Hematopoietic multipotent progenitor cell treated with erythropoietin and hydrocortisone succinate and interleukin-3 and kit ligand, for 4 days (in vitro differentiated cells): ENCODE results near the gene JOSD1.
"Not testable (repeated sequence)": the region's sequence is repeated elsewhere in the genome, so short reads cannot be mapped to it uniquely, and the experiment has no call there.

Experiments
- DNase-seq: peaks from one replicate; pipeline ENCODE4 v3.0.0-alpha.2; 2015

The JOSD1 gene

GRCh38 chr22:38675833-38676232 lies 24.9 kb downstream of the JOSD1 start:
- peak; percentile 77 for DNase-seq

- no peak for DNase-seq
These were observed 25.9 kb downstream of the JOSD1 start for GRCh38 chr22:38674888-38675287.

GRCh38 chr22:38657045-38657909 lies 43.5 kb downstream of the JOSD1 start:
- DNase-seq: peak; percentile 51

- peak; percentile 94 for DNase-seq
These were observed 44.3 kb downstream of the JOSD1 start, which contains the start of the genes CBY1 and FAM227A for GRCh38 chr22:38656256-38657044. Gene CBY1, plus strand, starts transcription at chr22:38656638. Its CDS starts 11,417 bp downstream, at chr22:38668055. Gene FAM227A, minus strand, starts transcription at chr22:38656392. Its CDS starts 6,224 bp downstream, at chr22:38650168.

GRCh38 chr22:38655519-38656255 lies 45.1 kb downstream of the JOSD1 start:
- peak; percentile 26 for DNase-seq

- no peak for DNase-seq
These were observed 47.0 kb downstream of the JOSD1 start for GRCh38 chr22:38653741-38654140.

GRCh38 chr22:38652859-38653258 lies 47.9 kb downstream of the JOSD1 start:
- DNase-seq: no peak

- DNase-seq: no peak
These were observed 50.8 kb downstream of the JOSD1 start for GRCh38 chr22:38649841-38650522.

GRCh38 chr22:38645430-38645829 lies 55.3 kb downstream of the JOSD1 start:
- no peak for DNase-seq

- not testable (repeated sequence) for DNase-seq
These were observed 56.5 kb downstream of the JOSD1 start for GRCh38 chr22:38644245-38644644.

- DNase-seq: no peak
These were observed 59.2 kb downstream of the JOSD1 start for GRCh38 chr22:38641476-38642040.

GRCh38 chr22:38638728-38639127 lies 62.0 kb downstream of the JOSD1 start:
- DNase-seq: peak; percentile 44

GRCh38 chr22:38638216-38638615 lies 62.5 kb downstream of the JOSD1 start:
- DNase-seq: no peak
